ENCODE data around the gene B3GNT7. TPM values are rescaled to one million over a fixed set of nuclear protein-coding genes. Genes with fewer than 3 reads are reported as not detected.

B3GNT7 gene
- total RNA-seq, 2 experiments from 2014 or later: 0.38 to 0.89 TPM

- Histone ChIP-seq H3K27ac (ENCODE audit: low read depth in 1 of 2, low read length in 2 of 2) (no peak overlapping the region), H3K27me3 (ENCODE audit: control insufficient read depth in 1 of 2, insufficient read depth in 2 of 2, low read length in 2 of 2) (no peaks in the 10 kb centered on the region), H3K4me1 (ENCODE audit: insufficient read depth, low read length) (no peaks in the 10 kb centered on the region), H3K9me3 (ENCODE audit: control insufficient read depth in 1 of 2, insufficient read depth in 1 of 2, low read length in 2 of 2) (no peaks in the 10 kb centered on the region), H3K36me3 (ENCODE audit: insufficient read depth, low read length) (no peaks in the 10 kb centered on the region), H3K4me3 (ENCODE audit: low read length) (no peak overlapping the region)
- ChIA-PET CTCF (no interaction called here), POLR2A (no interaction called here)
- TF ChIP-seq CTCF (IDR thresholded peaks at IDR 0.05): no peak
- no peak for DNase-seq
- no peak for ATAC-seq (ENCODE audit: poor library complexity)
- H3K4me3 Mint-ChIP-seq: no peak overlapping the region
- H3K36me3 Mint-ChIP-seq (ENCODE audit: low read depth): no peaks in the 10 kb centered on the region
- no peaks in the 10 kb centered on the region for H3K4me1 Mint-ChIP-seq (ENCODE audit: low read depth)
- H3K27me3 Mint-ChIP-seq: no peaks in the 10 kb centered on the region
- H3K9me3 Mint-ChIP-seq: no peaks in the 10 kb centered on the region
- H3K27ac Mint-ChIP-seq: no peak overlapping the region
- intact Hi-C loops (cut with DNase I, micrococcal nuclease): no loop called here
Observed at GRCh38 chr2:231353469-231353868, 42.0 kb upstream of the B3GNT7 start.

DNA sequence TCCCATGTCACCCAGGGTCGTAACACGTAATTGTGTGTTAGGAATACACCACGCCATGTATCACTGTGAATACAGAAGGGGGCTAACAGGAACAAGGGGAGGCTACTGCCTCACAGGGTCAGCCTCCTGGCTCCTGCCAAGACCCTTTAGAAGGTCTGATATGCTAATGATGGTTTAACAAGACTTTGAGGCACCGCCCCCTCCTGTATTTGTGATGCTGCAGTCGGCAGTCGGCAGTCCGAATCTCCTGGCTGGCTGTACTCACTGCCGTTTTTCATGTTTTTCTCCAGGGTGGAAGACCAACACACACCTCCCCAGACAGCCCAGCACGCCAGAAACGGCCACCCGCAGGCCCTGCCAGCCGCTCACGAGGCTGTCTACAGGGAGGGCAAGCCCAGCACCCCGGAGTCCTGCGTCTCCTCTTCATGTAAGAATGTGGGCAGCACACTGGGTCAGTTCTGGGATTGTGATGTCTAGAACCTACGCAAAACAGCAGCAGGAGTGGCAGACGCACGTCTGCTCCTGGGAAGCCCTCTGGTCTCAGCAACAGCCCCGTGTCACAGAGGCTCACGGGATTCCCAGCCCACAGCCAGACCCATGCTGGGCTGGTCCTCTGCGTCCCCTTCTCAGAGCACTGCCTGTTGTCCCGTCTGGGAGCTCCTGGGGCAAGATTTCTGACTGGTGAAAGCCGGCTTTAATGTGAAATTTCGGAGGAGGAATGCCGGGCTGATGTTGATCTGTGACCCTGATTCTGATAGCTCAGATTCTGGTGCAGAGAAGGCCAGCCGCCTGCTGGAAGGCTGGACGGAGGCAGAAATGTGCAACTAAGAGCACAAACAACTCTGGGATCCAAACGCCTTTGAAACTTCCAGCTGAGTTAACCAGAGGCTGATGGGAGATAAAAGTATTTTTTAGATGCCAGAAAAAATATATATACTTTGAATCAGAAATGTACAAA is 39.7 kb upstream of the B3GNT7 start:
- intact Hi-C loops (cut with DNase I, micrococcal nuclease): no loop called here
- H3K36me3 ChIP-seq (ENCODE audit: insufficient read depth, low read length): no peaks in the 10 kb centered on the region
- no peak for TF ChIP-seq CTCF (IDR thresholded peaks at IDR 0.05)
- no peak overlapping the region for H3K27ac ChIP-seq (ENCODE audit: low read depth in 1 of 2, low read length in 2 of 2)
- Mint-ChIP-seq H3K36me3 (ENCODE audit: low read depth) (no peaks in the 10 kb centered on the region), H3K9me3 (no peaks in the 10 kb centered on the region), H3K27ac (no peak overlapping the region), H3K4me1 (ENCODE audit: low read depth) (no peaks in the 10 kb centered on the region), H3K27me3 (no peaks in the 10 kb centered on the region), H3K4me3 (no peak overlapping the region)
- no peak for DNase-seq
- peaks cover 0 to 2% of the 10 kb centered on the region in 2 experiments for H3K9me3 ChIP-seq (ENCODE audit: control insufficient read depth in 1 of 2, insufficient read depth in 1 of 2, low read length in 2 of 2)
- ChIA-PET CTCF (no interaction called here), POLR2A (no interaction called here)
- no peak overlapping the region for H3K4me3 ChIP-seq (ENCODE audit: low read length)
- ATAC-seq (ENCODE audit: poor library complexity): no peak
- no peaks in the 10 kb centered on the region for H3K27me3 ChIP-seq (ENCODE audit: control insufficient read depth in 1 of 2, insufficient read depth in 2 of 2, low read length in 2 of 2)
- H3K4me1 ChIP-seq (ENCODE audit: insufficient read depth, low read length): no peaks in the 10 kb centered on the region

GRCh38 chr2:231356466-231356844 is 39.1 kb upstream of the B3GNT7 start:
- Histone ChIP-seq H3K27ac (ENCODE audit: low read depth in 1 of 2, low read length in 2 of 2) (no peak overlapping the region), H3K9me3 (ENCODE audit: control insufficient read depth in 1 of 2, insufficient read depth in 1 of 2, low read length in 2 of 2) (peaks cover 0 to 5% of the 10 kb centered on the region in 2 experiments), H3K36me3 (ENCODE audit: insufficient read depth, low read length) (no peaks in the 10 kb centered on the region), H3K27me3 (ENCODE audit: control insufficient read depth in 1 of 2, insufficient read depth in 2 of 2, low read length in 2 of 2) (no peaks in the 10 kb centered on the region), H3K4me1 (ENCODE audit: insufficient read depth, low read length) (peaks cover under 1% of the 10 kb centered on the region), H3K4me3 (ENCODE audit: low read length) (no peak overlapping the region)
- ChIA-PET POLR2A (no interaction called here), CTCF (no interaction called here)
- Mint-ChIP-seq H3K4me3 (no peak overlapping the region), H3K27ac (no peak overlapping the region), H3K36me3 (ENCODE audit: low read depth) (no peaks in the 10 kb centered on the region), H3K27me3 (no peaks in the 10 kb centered on the region), H3K4me1 (ENCODE audit: low read depth) (no peaks in the 10 kb centered on the region), H3K9me3 (no peaks in the 10 kb centered on the region)
- no peak for DNase-seq
- intact Hi-C loops (cut with DNase I, micrococcal nuclease): no loop called here
- TF ChIP-seq CTCF (IDR thresholded peaks at IDR 0.05): no peak
- no peak for ATAC-seq (ENCODE audit: poor library complexity)

Data from CD4-positive, alpha-beta T cell (primary cell).